Measurements from ENCODE around the gene SACS.
"Not testable (repeated sequence)": the region's sequence is repeated elsewhere in the genome, so short reads cannot be mapped to it uniquely, and the experiment has no call there.

SACS gene

DNA sequence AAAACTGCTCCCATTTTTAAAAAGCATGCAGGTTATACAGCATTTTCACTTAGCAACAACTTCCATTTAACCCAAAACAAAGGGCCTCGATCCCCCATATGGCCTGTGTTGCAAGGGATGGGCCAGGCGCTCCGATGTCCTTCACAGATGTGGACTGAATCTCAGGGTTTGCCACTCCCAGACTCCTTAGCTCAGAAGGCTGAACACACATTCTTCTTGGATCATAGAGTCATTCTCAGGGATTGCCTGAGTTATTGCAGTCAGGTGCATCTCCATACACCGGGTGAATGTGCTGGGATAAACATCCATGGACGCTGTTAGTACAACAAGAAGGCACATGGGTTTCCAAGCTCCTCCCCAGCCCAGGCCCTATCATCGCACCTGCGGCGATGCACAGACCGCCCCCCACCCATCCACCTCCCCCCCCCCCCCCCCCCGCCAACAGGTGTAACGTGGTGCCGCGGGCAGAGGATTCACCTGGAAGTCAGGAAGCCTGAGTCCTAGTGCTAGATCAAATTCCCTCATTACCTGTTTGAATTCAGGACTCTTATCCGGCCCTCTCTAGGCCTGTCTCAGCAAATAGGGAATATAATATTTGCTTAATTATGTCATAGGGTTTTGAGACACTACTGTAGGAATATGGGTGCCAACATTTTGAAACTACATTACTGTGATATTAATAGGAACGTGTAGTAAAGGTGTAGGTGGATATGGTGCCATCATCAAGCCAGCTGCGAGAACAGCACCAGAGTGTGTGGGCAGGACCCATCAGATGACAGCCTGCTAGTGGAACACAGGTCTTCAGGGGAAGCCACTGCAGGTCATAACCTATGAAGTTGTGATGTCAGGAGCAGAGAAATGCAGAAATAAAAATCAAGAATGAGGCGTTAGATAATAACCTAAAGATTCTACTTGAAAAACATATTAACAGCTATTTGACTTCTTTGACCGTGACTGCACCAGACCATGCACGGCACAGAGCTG is 110.9 kb downstream of the SACS start:
- no peak for DNase-seq (ENCODE audit: low spot score in 2 of 2)
- in situ Hi-C loops (cut with MboI; ENCODE audit: low sequenced_read_pairs) = no loop called here
- Histone ChIP-seq H3K36me3 (replicated peaks) (no peaks in the 10 kb centered on the region), H3K27me3 (ENCODE audit: low read depth) (no peaks in the 10 kb centered on the region), H3K9me3 (no peaks in the 10 kb centered on the region), H3K4me1 (peaks cover 6% of the 10 kb centered on the region; the same call in 1 of the 2 replicates), H3K4me3 (no peak overlapping the region)

DNA sequence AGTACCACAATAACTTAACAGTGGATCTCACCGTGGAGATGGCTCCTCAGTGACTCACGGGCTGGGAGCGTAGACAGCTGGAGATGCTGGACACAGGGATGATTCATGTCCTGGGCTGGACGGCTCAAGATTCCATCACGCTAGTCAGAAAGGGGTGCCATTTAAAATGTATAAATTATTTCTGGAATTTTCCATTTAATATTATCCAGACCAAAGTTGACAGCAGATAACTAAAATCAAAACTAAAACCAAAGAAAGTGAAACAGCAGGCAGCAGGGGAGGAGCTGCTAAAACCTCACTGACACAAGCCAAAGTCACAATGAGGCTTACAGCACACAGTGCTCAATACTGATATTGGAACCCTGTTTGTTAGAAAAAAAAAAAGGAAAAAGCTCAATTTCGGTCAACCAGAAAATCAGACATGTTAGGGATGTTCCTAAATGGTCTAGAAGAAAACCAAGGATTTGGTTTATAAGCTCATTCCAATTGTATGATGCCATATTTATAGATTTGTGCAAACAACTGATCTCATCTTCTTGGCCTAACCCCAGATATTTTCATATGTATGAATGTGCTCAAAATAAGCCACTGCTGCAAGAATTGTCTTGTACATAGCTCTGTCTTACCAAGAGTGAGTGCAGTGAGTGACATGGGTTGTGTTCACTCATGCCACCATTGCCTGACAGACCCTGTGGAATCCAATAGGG is 111.8 kb downstream of the SACS start:
- Histone ChIP-seq H3K36me3 (replicated peaks) (no peaks in the 10 kb centered on the region), H3K27me3 (ENCODE audit: low read depth) (no peaks in the 10 kb centered on the region), H3K9me3 (no peaks in the 10 kb centered on the region), H3K4me1 (peaks cover 6% of the 10 kb centered on the region; the same call in 1 of the 2 replicates), H3K4me3 (no peak overlapping the region)
- DNase-seq (ENCODE audit: low spot score in 2 of 2) = no peak
- in situ Hi-C loops (cut with MboI; ENCODE audit: low sequenced_read_pairs) = no loop called here

DNA sequence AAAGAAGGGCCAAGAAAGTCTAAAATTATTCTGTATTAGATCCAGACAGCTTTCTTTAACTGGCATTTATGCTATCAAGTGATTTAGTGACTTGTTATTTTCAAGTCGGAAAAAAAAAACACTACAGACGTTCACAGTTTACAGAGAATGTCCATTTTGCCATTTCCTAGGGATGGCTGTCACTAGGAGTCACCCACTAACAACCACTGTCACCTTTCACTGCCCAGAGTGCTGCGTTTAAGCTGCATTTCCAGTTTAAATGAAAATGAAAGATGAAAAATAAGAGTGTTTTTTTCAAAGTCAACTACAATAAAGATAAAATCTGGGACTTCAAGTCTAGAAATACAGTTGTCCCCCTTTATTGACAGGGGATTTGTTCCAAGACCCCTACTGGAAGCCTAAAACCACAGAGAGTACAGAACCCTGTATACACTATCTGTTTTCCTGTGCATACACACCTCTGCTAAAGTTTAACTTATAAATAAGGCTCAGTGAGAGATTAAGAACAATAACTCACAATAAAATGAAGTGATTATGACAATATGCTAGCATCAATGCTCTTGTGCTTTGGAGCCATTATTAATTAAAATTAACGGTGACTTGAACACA is 112.5 kb downstream of the SACS start:
- Histone ChIP-seq H3K9me3 (no peaks in the 10 kb centered on the region), H3K4me3 (no peak overlapping the region), H3K4me1 (peaks cover 6% of the 10 kb centered on the region; the same call in 1 of the 2 replicates), H3K27me3 (ENCODE audit: low read depth) (no peaks in the 10 kb centered on the region), H3K36me3 (replicated peaks) (no peaks in the 10 kb centered on the region)
- in situ Hi-C loops (cut with MboI; ENCODE audit: low sequenced_read_pairs) = no loop called here
- no peak for DNase-seq (ENCODE audit: low spot score in 2 of 2)

DNA sequence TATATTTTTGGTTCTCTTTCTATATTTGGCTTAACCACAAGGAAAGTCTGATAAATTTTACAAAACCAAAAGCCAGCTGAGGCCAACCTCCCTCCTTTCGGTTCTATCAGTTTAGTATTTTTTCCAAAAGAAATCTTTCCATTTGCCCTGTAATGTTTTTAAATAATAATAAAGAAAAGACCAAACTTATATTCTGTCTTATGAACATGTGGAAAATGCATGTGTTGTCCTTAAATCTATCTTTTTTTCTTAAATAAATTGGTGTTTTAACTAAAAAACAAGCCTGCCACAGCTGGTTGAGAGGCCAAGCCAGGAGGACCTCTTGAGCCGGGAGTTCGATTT is 113.6 kb downstream of the SACS start:
- Histone ChIP-seq H3K4me1 (peaks cover 6% of the 10 kb centered on the region; the same call in 1 of the 2 replicates), H3K4me3 (no peak overlapping the region), H3K27me3 (ENCODE audit: low read depth) (no peaks in the 10 kb centered on the region), H3K9me3 (no peaks in the 10 kb centered on the region), H3K36me3 (replicated peaks) (no peaks in the 10 kb centered on the region)
- in situ Hi-C loops (cut with MboI; ENCODE audit: low sequenced_read_pairs) = loop anchor here (10.0 kb wide), 1 partner anchor 515 kb away; no protein-coding TSS in a partner anchor
- DNase-seq (ENCODE audit: low spot score in 2 of 2) = no peak

DNA sequence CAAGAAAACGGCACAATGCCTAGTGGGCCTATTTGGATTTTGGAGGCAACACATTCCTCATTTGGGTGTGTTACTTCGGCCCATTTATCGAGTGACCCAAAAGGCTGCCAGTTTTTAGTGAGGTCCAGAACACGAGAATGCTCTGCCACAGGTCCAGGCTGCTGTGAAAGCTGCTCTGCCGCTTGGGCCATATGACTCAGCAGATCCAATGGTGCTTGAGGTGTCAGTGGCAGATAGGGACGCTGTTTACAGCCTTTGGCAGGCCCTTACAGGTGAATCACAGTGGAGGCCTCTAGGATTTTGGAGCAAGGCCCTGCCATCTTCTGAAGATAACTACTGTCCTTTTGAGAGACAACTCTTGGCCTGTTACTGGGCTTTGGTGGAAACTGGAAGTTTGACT is 118.7 kb downstream of the SACS start:
- H3K4me1 ChIP-seq; DNase-seq (ENCODE audit: low spot score in 2 of 2); H3K27me3 ChIP-seq (ENCODE audit: low read depth); H3K4me3 ChIP-seq; H3K9me3 ChIP-seq; H3K36me3 ChIP-seq (replicated peaks): not testable (repeated sequence)
- in situ Hi-C loops (cut with MboI; ENCODE audit: low sequenced_read_pairs) = loop anchor here (10.0 kb wide), 1 partner anchor 510 kb away; no protein-coding TSS in a partner anchor

DNA sequence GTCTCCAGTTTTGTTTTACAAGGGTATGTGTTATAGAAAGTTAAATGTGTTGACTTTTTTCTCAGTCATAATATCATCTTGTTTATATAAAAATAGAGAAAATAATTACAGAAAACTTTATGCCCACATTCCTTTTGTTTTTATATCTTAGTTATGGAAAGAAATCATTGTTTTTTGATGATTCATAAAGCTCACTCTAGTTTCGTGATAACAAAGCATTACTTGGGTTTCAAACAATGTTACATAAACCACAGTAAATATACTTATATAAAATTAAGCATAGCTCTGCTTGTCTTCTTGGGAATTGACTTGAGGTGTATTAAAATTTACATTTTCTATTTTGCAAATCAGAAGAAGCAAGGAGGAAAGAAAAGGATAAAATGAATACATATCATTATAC is 140.9 kb downstream of the SACS start:
- H3K27me3 ChIP-seq (ENCODE audit: low read depth) = no peaks in the 10 kb centered on the region
- H3K4me1 ChIP-seq = no peaks in the 10 kb centered on the region
- H3K9me3 ChIP-seq = no peaks in the 10 kb centered on the region
- no peak for DNase-seq (ENCODE audit: low spot score in 2 of 2)
- no peaks in the 10 kb centered on the region for H3K36me3 ChIP-seq (replicated peaks)
- in situ Hi-C loops (cut with MboI; ENCODE audit: low sequenced_read_pairs) = no loop called here
- no peak overlapping the region for H3K4me3 ChIP-seq

DNA sequence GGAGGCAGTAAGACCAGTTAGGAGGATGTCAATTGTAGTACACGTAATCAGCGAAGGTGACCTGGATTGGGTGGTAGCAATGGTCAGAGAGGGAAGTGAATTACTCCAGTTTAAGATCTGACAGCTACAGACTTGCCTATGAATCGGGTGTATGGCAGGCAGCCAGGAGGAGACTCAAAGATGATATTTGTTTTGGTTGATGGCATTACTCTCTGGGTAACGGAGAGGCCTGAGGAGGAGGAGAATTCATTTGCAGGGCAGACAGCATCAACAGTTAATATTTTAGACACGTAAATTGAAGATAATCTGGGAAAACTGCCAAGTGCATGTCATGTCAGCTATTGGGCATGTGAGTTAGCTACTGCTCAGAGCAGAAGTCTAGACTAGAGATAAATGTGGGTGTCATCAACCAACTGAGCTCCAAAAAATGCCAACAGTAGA is 143.6 kb downstream of the SACS start:
- DNase-seq (ENCODE audit: low spot score in 2 of 2) = no peak
- Histone ChIP-seq H3K36me3 (replicated peaks) (no peaks in the 10 kb centered on the region), H3K9me3 (no peaks in the 10 kb centered on the region), H3K4me1 (no peaks in the 10 kb centered on the region), H3K4me3 (no peak overlapping the region), H3K27me3 (ENCODE audit: low read depth) (no peaks in the 10 kb centered on the region)
- in situ Hi-C loops (cut with MboI; ENCODE audit: low sequenced_read_pairs) = no loop called here

DNA sequence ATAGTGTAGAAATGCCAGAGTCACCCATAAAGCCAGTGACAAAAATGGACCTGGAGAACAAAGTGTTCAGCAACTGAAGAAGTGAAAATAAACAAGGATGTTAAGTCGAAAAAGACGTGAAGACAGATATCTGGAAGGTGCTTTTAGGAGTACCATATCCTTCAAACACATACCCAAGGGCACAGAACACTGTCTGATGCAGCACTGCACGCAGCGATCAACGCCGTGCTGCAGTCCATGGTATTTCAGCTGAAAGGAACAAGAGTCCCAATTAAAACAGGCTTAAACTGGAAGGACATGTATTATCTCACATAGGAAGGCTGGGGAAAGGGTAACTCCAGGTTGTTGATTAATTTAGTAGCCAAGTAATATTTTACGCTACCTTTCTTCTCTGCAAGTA is 144.5 kb downstream of the SACS start:
- Histone ChIP-seq H3K4me1 (no peaks in the 10 kb centered on the region), H3K4me3 (no peak overlapping the region), H3K36me3 (replicated peaks) (no peaks in the 10 kb centered on the region), H3K27me3 (ENCODE audit: low read depth) (no peaks in the 10 kb centered on the region), H3K9me3 (no peaks in the 10 kb centered on the region)
- in situ Hi-C loops (cut with MboI; ENCODE audit: low sequenced_read_pairs) = no loop called here
- DNase-seq (ENCODE audit: low spot score in 2 of 2) = no peak

DNA sequence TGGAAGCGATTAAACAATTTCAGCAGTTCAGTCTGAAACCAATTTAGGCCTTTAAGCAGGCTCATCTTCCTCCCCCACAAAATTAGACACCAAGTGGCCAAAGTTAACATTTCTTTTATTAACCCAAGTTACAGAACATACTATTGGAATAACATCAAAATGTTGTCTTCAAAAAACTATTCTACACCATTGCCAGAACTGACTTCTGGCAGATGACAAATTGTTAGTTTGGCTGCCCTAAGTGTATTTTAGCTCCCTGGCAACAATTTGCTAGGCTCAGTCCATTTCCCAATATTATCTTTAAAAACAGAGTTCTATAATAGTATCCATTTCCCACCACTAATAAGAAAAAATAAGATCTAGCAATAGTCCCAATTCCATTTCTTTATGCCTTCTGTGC is 144.9 kb downstream of the SACS start:
- no peaks in the 10 kb centered on the region for H3K9me3 ChIP-seq
- no peak for DNase-seq (ENCODE audit: low spot score in 2 of 2)
- no peaks in the 10 kb centered on the region for H3K36me3 ChIP-seq (replicated peaks)
- in situ Hi-C loops (cut with MboI; ENCODE audit: low sequenced_read_pairs) = no loop called here
- no peak overlapping the region for H3K4me3 ChIP-seq
- no peaks in the 10 kb centered on the region for H3K4me1 ChIP-seq
- no peaks in the 10 kb centered on the region for H3K27me3 ChIP-seq (ENCODE audit: low read depth)

DNA sequence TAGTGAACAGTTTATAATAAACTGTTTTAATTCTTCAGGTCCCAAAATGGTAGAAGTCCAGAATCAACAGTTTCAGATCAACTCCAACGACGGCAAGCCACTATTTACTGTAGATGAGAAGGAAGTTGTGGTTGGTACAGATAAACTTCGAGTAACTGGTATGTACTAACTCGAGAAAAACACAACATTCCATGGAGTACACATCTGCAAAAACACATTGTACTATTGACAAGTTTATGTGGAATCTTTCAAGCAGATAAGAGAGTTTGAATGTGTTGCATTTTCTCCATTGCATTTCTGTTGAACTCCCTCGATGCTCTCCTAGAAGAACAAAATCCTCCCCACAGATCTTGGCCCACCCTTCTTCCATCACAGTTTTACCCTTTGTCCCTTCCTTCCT is 154.2 kb downstream of the SACS start:
- no peak for DNase-seq (ENCODE audit: low spot score in 2 of 2)
- in situ Hi-C loops (cut with MboI; ENCODE audit: low sequenced_read_pairs) = no loop called here
- no peaks in the 10 kb centered on the region for H3K9me3 ChIP-seq

More for the DNA sequence above, 154.2 kb downstream of the SACS start:
- Histone ChIP-seq H3K4me1 (no peaks in the 10 kb centered on the region), H3K36me3 (replicated peaks) (no peaks in the 10 kb centered on the region), H3K4me3 (no peak overlapping the region), H3K27me3 (ENCODE audit: low read depth) (no peaks in the 10 kb centered on the region; the same call in 1 of the 2 replicates)
